GM19468 (cell line): ENCODE results near the gene TK2.
"Not testable (repeated sequence)": the region's sequence is repeated elsewhere in the genome, so short reads cannot be mapped to it uniquely, and the experiment has no call there.

Experiments used
- ATAC-seq: cut with Tn5 transposase; IDR thresholded peaks from one replicate; pipeline ENCODE4 v1.9.1; 2021; ENCODE audit warnings: mild to moderate bottlenecking, moderate library complexity, moderate number of reproducible peaks; ENCODE audit not compliant: unreplicated experiment; ENCODE audit errors: extremely low read depth

TK2 gene

GRCh38 chr16:66521951-66522771, 27.8 kb downstream of the TK2 start:
- ATAC-seq = no peak

GRCh38 chr16:66521252-66521713, 28.6 kb downstream of the TK2 start:
- ATAC-seq = no peak

GRCh38 chr16:66520406-66521170, 29.3 kb downstream of the TK2 start:
- ATAC-seq = no peak

GRCh38 chr16:66519482-66520373, 30.2 kb downstream of the TK2 start:
- no peak for ATAC-seq

GRCh38 chr16:66517586-66518263, 32.2 kb downstream of the TK2 start:
- no peak for ATAC-seq

- ATAC-seq = peak; percentile 85
Observed at GRCh38 chr16:66516808-66517585, 32.9 kb downstream of the TK2 start.

GRCh38 chr16:66516509-66516807, 33.5 kb downstream of the TK2 start:
- no peak for ATAC-seq

GRCh38 chr16:66515596-66516508, 34.1 kb downstream of the TK2 start:
- no peak for ATAC-seq

GRCh38 chr16:66514980-66515595, 34.8 kb downstream of the TK2 start:
- ATAC-seq = not testable (repeated sequence)

GRCh38 chr16:66514391-66514790, 35.5 kb downstream of the TK2 start:
- ATAC-seq = not testable (repeated sequence)

- no peak for ATAC-seq
Observed at GRCh38 chr16:66513111-66513723, 36.7 kb downstream of the TK2 start.

GRCh38 chr16:66512272-66513110, 37.4 kb downstream of the TK2 start:
- ATAC-seq = no peak

- no peak for ATAC-seq
Observed at GRCh38 chr16:66511602-66512271, 38.2 kb downstream of the TK2 start.

- no peak for ATAC-seq
Observed at GRCh38 chr16:66510711-66511601, 39.0 kb downstream of the TK2 start.

GRCh38 chr16:66510298-66510697, 39.6 kb downstream of the TK2 start:
- ATAC-seq = no peak
